ENCODE results near the gene TTBK1.
A peak's percentile ranks its signal among the peaks of the same experiment; 100 is the strongest.

The TTBK1 gene

GRCh38 chr6:43262780-43263313 is 19.6 kb downstream of the TTBK1 start:
- Histone ChIP-seq H3K4me3 (ENCODE audit: low read depth, low read length) (no peak overlapping the region), H3K4me1 (ENCODE audit: control insufficient read depth, insufficient read depth, low read length, unreplicated experiment) (no peaks in the 10 kb centered on the region), H3K27me3 (ENCODE audit: insufficient read depth, low read length) (peaks cover 6% of the 10 kb centered on the region), H2AFZ (ENCODE audit: low read length, unreplicated experiment) (no peak overlapping the region), H3K36me3 (ENCODE audit: insufficient read depth, low read length) (no peaks in the 10 kb centered on the region), H3K27ac (ENCODE audit: low read depth, low read length) (no peak overlapping the region), H3K79me2 (ENCODE audit: control insufficient read depth, insufficient read depth, low read length, unreplicated experiment) (no peaks in the 10 kb centered on the region)

- Histone ChIP-seq H3K4me1 (ENCODE audit: control insufficient read depth, insufficient read depth, low read length, unreplicated experiment) (no peaks in the 10 kb centered on the region), H2AFZ (ENCODE audit: low read length, unreplicated experiment) (no peak overlapping the region), H3K79me2 (ENCODE audit: control insufficient read depth, insufficient read depth, low read length, unreplicated experiment) (no peaks in the 10 kb centered on the region), H3K27ac (ENCODE audit: low read depth, low read length) (no peak overlapping the region), H3K27me3 (ENCODE audit: insufficient read depth, low read length) (peaks cover 6% of the 10 kb centered on the region; the same call in 1 of the 2 replicates), H3K36me3 (ENCODE audit: insufficient read depth, low read length) (no peaks in the 10 kb centered on the region), H3K4me3 (ENCODE audit: low read depth, low read length) (no peak overlapping the region)
Measured at GRCh38 chr6:43263314-43264178, 20.3 kb downstream of the TTBK1 start.

GRCh38 chr6:43264599-43265145 is 21.4 kb downstream of the TTBK1 start:
- Histone ChIP-seq H3K4me1 (ENCODE audit: control insufficient read depth, insufficient read depth, low read length, unreplicated experiment) (no peaks in the 10 kb centered on the region), H3K79me2 (ENCODE audit: control insufficient read depth, insufficient read depth, low read length, unreplicated experiment) (no peaks in the 10 kb centered on the region), H3K36me3 (ENCODE audit: insufficient read depth, low read length) (no peaks in the 10 kb centered on the region), H3K27me3 (ENCODE audit: insufficient read depth, low read length) (peaks cover 13% of the 10 kb centered on the region; the same call in 1 of the 2 replicates), H2AFZ (ENCODE audit: low read length, unreplicated experiment) (no peak overlapping the region), H3K27ac (ENCODE audit: low read depth, low read length) (no peak overlapping the region), H3K4me3 (ENCODE audit: low read depth, low read length) (no peak overlapping the region)

- no peak overlapping the region for H3K4me3 ChIP-seq (ENCODE audit: low read depth, low read length)
- H3K4me1 ChIP-seq (ENCODE audit: control insufficient read depth, insufficient read depth, low read length, unreplicated experiment) = no peaks in the 10 kb centered on the region
- H3K27ac ChIP-seq (ENCODE audit: low read depth, low read length) = no peak overlapping the region
- H3K79me2 ChIP-seq (ENCODE audit: control insufficient read depth, insufficient read depth, low read length, unreplicated experiment) = no peaks in the 10 kb centered on the region
- no peak overlapping the region for H2AFZ ChIP-seq (ENCODE audit: low read length, unreplicated experiment)
- H3K36me3 ChIP-seq (ENCODE audit: insufficient read depth, low read length) = no peaks in the 10 kb centered on the region
- peaks cover 13% of the 10 kb centered on the region for H3K27me3 ChIP-seq (ENCODE audit: insufficient read depth, low read length)
Measured at GRCh38 chr6:43265564-43265963, 22.3 kb downstream of the TTBK1 start.

- Histone ChIP-seq H3K27ac (ENCODE audit: low read depth, low read length) (no peak overlapping the region), H3K27me3 (ENCODE audit: insufficient read depth, low read length) (peaks cover 14% of the 10 kb centered on the region), H3K4me1 (ENCODE audit: control insufficient read depth, insufficient read depth, low read length, unreplicated experiment) (no peaks in the 10 kb centered on the region), H2AFZ (ENCODE audit: low read length, unreplicated experiment) (no peak overlapping the region), H3K36me3 (ENCODE audit: insufficient read depth, low read length) (no peaks in the 10 kb centered on the region), H3K4me3 (ENCODE audit: low read depth, low read length) (no peak overlapping the region), H3K79me2 (ENCODE audit: control insufficient read depth, insufficient read depth, low read length, unreplicated experiment) (no peaks in the 10 kb centered on the region)
Measured at GRCh38 chr6:43267619-43268354, 24.5 kb downstream of the TTBK1 start.

GRCh38 chr6:43268355-43268700 is 25.0 kb downstream of the TTBK1 start:
- H3K27me3 ChIP-seq (ENCODE audit: insufficient read depth, low read length) = peaks cover 18% of the 10 kb centered on the region
- no peak overlapping the region for H3K4me3 ChIP-seq (ENCODE audit: low read depth, low read length)
- H3K36me3 ChIP-seq (ENCODE audit: insufficient read depth, low read length) = no peaks in the 10 kb centered on the region
- no peak overlapping the region for H2AFZ ChIP-seq (ENCODE audit: low read length, unreplicated experiment)
- H3K27ac ChIP-seq (ENCODE audit: low read depth, low read length) = no peak overlapping the region
- no peaks in the 10 kb centered on the region for H3K4me1 ChIP-seq (ENCODE audit: control insufficient read depth, insufficient read depth, low read length, unreplicated experiment)
- H3K79me2 ChIP-seq (ENCODE audit: control insufficient read depth, insufficient read depth, low read length, unreplicated experiment) = no peaks in the 10 kb centered on the region

GRCh38 chr6:43268782-43269272 is 25.5 kb downstream of the TTBK1 start:
- H3K27me3 ChIP-seq (ENCODE audit: insufficient read depth, low read length) = peaks cover 23% of the 10 kb centered on the region
- no peaks in the 10 kb centered on the region for H3K36me3 ChIP-seq (ENCODE audit: insufficient read depth, low read length)
- H3K27ac ChIP-seq (ENCODE audit: low read depth, low read length) = no peak overlapping the region
- H2AFZ ChIP-seq (ENCODE audit: low read length, unreplicated experiment) = no peak overlapping the region
- H3K4me1 ChIP-seq (ENCODE audit: control insufficient read depth, insufficient read depth, low read length, unreplicated experiment) = no peaks in the 10 kb centered on the region
- no peak overlapping the region for H3K4me3 ChIP-seq (ENCODE audit: low read depth, low read length)
- H3K79me2 ChIP-seq (ENCODE audit: control insufficient read depth, insufficient read depth, low read length, unreplicated experiment) = no peaks in the 10 kb centered on the region

- Histone ChIP-seq H3K27me3 (ENCODE audit: insufficient read depth, low read length) (peaks cover 30% of the 10 kb centered on the region), H3K4me3 (ENCODE audit: low read depth, low read length) (peak overlapping the region; percentile 58), H2AFZ (ENCODE audit: low read length, unreplicated experiment) (no peak overlapping the region)
Measured at GRCh38 chr6:43269273-43270007, 26.2 kb downstream of the TTBK1 start.

GRCh38 chr6:43271103-43271815 is 28.0 kb downstream of the TTBK1 start:
- no peak overlapping the region for H2AFZ ChIP-seq (ENCODE audit: low read length, unreplicated experiment)
- peaks cover 48% of the 10 kb centered on the region for H3K27me3 ChIP-seq (ENCODE audit: insufficient read depth, low read length)
- H3K4me3 ChIP-seq (ENCODE audit: low read depth, low read length) = no peak overlapping the region

More at GRCh38 chr6:43269273-43270007, 26.2 kb downstream of the TTBK1 start:
- Histone ChIP-seq H3K4me1 (ENCODE audit: control insufficient read depth, insufficient read depth, low read length, unreplicated experiment) (no peaks in the 10 kb centered on the region), H3K27ac (ENCODE audit: low read depth, low read length) (no peak overlapping the region), H3K79me2 (ENCODE audit: control insufficient read depth, insufficient read depth, low read length, unreplicated experiment) (no peaks in the 10 kb centered on the region), H3K36me3 (ENCODE audit: insufficient read depth, low read length) (no peaks in the 10 kb centered on the region)

More at GRCh38 chr6:43271103-43271815, 28.0 kb downstream of the TTBK1 start:
- H3K4me1 ChIP-seq (ENCODE audit: control insufficient read depth, insufficient read depth, low read length, unreplicated experiment) = no peaks in the 10 kb centered on the region
- no peaks in the 10 kb centered on the region for H3K79me2 ChIP-seq (ENCODE audit: control insufficient read depth, insufficient read depth, low read length, unreplicated experiment)
- H3K36me3 ChIP-seq (ENCODE audit: insufficient read depth, low read length) = no peaks in the 10 kb centered on the region
- no peak overlapping the region for H3K27ac ChIP-seq (ENCODE audit: low read depth, low read length)
